Activated CD8-positive, alpha-beta memory T cell treated with anti-CD3 and anti-CD28 coated beads for 1 hour (primary cell): Measurements from ENCODE around the gene BCO2.
"Not testable (repeated sequence)": the region's sequence is repeated elsewhere in the genome, so short reads cannot be mapped to it uniquely, and the experiment has no call there.

ENCODE experiments used
- DNase-seq, 2 donors: peaks; one replicate each; pipeline ENCODE4 v3.0.0-alpha.2; 2020; ENCODE audit warnings: low read depth in 1 of 2; ENCODE audit errors: extremely low read depth in 1 of 2

BCO2 gene

DNA sequence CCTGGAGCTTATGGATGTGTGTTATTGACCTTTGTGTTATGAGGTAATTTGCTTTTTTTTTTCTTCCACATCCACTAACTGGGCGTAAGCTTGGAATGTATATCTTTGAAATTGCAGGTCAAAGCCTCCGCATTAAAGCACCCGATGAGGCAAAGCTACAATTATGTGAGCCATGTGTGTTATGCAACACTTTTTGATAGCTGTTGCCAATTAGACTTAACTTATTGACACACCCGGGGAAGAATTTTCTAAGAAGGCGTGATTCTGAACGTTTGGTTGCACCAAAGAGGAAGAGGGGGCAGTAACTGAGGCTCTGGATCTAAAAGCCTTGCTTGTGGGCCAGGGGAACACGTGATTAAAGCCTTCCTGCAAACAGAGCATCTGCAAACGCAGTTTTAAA, 8.8 kb upstream of the BCO2 start:
- DNase-seq = no peak

DNA sequence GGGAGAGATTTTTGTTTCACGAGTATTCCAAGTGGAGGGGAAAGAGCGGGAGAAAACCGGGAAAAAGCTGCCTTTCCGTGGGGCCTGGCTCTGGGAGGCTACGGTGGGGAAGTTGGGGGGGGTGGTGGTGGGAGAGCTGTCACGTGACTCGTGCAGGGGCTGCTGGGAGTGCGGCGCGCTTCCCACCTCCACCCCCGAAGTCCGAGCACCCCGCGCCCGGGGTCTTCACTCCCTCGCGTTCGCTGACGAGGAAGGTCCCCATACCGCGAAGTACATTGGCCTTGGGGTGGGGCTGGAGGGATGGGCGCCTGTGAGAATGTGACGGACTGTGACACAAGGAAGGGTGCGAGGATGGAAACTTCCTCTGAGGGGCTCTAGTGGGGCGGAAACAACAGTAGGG, 8.2 kb upstream of the BCO2 start, which contains the start of gene TEX12:
Gene TEX12 (plus strand): TSS at position 228 of the 400 bp plus-strand sequence. CDS start 1,897 bp downstream, outside the sequence.
- DNase-seq = no peak

DNA sequence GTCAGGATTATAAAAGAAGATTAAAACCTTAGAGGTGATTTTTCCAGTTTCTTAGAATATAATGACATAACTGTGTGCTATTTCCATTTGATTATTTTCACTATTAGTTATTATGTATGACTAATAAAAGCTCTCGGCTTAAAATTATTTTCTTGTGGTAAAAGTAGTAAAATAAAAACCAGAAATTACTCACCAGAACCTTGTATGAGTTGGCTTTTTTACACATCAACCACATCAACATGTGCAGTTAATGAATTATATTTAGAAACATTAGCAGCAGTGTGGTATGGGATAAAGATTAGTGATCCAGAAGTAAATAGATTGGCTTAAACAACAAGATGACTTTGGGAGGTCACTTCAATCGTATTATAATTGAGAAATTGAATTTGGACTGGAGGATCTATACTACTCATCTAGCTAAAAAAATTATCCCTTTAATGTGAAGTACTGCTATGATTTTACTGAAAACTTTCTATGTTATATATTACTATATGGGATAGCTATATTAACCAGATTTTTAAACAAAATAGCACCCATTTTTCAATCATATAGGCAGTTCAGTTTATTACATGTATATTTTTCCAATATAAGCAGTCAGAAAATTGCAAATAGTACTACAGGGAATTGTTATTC, 2.8 kb upstream of the BCO2 start:
- no peak for DNase-seq

DNA sequence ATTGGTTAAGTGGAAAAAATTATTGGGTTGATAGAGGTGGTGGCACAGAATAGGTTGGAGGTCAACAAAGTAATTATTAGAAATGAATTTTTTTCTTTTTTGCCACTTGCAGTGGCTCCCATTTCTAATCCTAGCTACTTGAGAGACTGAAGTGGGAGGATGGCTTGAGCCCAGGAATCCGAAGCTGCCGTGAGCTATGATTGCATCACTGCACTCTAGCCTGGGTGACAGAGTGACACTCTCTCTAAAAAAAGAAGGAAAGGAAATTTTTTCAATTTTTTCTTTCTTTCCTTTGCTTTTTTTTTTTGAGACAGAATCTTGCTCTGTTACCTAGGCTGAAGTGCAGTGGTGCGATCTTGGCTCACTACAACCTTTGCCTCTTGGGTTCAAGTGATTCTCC, 2.2 kb upstream of the BCO2 start:
- DNase-seq = no peak

DNA sequence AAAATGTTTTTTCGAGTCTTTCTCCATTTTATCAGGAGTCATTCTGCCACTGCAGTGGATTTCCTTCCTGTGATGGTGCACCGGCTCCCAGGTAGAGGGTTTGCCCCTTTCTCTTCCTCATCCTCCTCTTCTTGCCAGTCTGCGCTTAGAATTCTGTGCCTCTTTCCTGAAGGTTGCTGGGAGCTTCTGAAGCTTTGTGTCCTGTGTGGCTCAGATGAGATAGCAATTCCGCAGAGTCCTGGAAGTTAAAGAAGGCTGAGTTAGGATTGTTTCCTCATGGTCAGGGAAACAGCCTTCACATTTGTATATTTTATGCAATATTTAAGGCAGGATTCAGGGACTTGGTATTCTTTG, 264 bp downstream of the BCO2 start:
- DNase-seq = no peak

DNA sequence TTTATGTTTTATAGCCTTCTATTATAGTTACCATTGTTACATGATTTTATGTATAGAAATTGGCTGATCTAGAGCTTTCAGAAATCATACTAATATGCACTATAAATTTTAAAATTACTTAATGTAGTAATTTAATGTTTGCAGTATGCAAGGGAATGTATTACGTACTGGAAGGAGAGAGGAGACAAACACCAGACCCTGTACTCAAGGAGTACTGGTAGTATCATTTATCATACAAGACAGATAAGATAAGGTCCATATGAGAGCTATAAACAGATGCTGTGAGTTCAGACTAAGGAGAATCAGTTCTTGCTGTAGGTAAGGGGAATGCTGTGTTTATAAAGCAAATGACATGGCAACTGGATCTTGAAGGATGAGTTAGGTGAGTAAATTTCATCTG, 765 bp downstream of the BCO2 start:
- DNase-seq = no peak

DNA sequence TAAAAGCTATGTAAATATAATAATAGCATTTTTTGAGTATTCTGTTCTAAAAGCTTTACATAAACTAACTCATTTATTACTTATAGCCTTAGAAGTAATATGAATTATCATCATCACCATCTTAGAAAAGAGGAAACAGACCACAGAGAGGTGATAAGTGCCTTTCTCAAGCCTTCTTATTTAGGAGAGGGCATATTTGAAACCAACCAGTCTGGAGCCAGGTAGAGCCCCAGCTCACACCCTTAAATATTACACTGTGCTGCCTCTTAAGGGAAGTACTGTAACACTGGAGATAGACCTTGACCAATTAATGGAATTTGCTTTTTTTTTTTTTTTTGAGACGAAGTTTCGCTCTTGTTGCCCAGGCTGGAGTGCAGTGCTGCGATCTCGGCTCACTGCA, 2.3 kb downstream of the BCO2 start:
- no peak for DNase-seq

DNA sequence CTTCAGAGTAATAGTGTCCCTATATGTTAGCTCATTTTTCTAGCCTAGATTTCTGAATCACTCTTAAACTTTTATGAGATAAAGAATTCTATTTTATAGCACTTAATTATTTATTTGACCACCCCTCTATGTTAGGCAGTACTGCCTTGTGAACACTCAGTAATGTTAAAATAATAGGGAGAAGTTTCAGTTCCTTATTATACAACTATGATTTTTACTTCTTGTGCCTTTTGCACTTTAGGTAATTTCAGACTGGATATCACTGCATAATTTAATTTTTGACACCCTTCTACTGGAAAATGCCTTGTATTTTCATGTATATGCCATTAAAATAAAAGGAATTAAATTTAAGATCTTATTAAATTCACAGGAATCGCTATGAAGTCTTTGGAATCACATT, 3.1 kb downstream of the BCO2 start:
- DNase-seq = no peak

DNA sequence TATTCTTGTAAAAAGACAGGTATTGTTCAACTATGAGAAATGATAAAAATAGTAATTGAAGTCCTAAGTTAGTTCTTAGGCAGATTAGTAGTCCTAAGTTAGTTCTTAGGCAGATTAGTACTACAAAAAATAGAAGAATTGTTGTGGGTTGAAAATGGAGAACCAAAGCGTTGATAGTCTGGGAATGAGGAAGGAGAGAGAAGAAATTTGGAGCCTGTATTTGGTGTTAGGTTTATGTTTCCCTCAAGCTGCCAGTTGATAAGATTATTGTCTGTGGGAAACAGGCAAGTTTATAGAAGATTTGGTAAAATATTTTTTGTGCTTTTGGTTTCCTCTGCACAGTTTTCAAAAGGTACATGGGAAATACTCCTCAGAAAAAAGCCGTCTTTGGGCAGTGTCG, 3.6 kb downstream of the BCO2 start:
- DNase-seq = no peak

DNA sequence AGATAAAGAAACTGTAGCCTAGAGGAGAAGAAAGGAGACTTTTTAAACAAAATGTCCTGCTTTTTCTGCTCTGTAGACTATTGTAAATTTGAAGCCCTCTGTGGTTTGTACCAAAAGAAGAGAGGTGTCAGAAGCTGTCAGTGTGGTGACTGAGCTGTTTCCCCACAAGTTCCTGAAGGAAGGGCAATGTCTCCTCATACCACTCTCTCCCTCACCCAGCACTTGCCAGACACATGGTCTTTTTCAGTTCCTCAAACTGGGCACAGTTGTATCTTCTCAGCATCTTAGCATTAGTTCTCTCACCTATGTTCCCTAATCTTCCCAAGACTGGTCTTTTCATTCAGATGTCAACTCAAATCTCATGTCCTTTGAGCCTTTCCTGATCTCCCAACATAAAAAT, 4.3 kb downstream of the BCO2 start:
- no peak for DNase-seq

DNA sequence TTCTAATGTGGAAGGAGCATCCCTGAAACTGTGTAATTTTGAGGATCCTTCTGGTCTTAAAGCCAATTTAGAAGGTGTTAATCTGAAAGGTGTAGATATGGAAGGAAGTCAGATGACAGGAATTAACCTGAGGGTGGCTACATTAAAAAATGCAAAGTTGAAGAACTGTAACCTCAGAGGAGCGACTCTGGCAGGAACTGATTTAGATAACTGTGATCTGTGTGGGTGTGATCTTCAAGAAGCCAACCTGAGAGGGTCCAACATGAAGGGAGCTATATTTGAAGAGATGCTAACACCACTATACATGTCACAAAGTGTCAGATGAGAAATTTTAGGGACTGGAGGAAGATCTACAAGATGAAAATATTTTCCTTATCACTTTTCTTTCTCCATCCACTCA, 7.6 kb downstream of the BCO2 start:
- no peak for DNase-seq

DNA sequence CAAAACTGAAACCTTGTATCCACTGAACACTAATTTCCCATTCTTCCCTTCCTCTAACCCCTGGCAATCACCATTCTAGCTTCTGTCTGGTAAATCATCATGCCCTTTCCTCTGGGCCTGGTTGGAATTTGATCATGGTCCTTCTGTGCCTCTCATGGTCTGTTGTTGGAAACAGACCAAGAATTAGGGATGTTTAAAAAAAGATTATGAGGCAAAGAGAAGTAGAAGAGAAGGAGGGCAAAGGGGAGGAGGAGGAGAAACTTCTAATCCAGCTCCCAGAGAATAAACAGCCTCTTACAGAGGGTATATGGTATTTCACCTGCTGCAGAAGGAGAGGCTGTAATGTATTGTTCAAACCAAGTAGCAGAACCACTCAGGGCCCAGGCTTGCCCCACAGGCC, 10.6 kb downstream of the BCO2 start:
- DNase-seq = no peak

DNA sequence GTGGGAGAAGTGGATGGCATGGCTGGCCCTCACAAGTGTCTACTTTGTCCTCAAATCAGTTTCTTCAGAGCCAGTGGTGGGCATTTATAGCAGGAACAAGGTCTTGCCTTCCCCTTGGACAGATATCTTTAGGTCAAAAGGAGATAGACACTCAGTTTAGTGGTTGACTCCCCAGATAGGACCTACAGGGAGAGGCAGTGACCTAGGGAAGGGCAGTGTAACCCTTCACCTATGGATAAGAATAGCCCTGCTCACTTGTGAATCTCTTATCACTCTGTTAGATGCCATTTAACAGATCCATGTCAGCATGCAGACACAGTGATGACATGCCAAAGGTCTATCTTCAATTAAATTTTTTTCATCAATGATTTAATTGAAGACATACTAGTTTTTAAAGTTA, 11.0 kb downstream of the BCO2 start:
- no peak for DNase-seq

DNA sequence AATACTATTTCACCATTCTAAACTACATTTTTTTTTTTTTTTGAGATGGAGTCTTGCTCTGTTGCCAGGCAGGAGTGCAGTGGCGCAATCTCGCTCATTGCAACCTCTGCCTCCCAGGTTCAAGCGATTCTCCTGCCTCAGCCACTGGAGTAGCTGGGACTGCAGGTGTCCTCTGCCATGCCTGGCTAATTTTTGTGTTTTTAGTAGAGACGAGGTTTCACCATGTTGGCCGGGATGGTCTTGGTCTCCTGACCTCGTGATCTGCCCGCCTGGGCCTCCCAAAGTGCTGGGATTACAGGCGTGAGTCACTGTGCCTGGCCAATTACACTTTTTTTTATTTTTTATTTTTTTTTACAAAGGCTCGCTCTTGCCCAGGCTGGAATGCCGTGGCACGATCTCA, 19.8 kb downstream of the BCO2 start:
- DNase-seq = not testable (repeated sequence)

DNA sequence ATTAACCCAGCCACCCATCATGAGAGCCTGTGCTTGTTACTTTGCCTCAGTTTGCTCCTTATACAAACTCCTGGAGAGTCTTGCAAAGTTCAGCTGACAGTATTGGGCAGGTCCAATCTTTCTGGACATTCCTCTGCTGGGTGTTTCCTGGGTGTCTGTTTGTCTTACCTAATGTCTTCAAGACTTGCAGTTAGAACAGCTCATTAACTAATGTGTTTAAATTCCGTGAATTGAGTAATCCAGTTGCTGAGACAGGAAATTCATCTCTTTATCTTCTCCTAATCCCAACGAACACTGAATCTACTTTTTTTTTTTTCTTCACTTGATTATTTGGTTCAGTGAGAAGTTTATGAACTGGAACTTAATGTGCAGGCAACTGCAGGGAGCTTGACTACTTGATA, 20.6 kb downstream of the BCO2 start:
- no peak for DNase-seq

DNA sequence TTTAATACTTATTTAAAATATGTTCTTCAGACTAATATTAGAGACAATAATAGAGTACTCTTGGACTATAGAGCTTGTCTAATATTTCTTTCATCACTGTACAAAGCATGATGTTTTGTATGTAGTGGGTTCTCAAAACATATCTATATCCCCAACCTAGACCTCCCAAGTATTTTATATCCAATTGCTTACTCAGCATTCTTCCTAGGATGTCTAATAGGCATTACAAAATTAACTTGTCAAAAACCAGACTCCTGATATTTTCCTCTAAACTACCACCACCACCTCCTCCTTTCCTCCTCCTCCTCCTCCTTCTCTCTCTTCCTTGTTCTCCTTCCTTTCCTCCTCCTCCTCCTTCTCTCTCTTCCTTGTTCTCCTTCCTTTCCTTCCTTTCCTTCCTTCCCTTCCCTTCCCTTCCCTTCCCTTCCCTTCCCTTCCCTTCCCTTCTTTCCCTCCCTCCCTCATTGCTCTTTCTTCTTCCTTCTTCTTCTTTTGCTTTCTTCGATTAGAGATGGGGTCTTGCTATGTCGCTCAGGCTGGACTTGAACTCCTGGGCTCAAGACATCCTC, 21.3 kb downstream of the BCO2 start:
- no peak for DNase-seq

DNA sequence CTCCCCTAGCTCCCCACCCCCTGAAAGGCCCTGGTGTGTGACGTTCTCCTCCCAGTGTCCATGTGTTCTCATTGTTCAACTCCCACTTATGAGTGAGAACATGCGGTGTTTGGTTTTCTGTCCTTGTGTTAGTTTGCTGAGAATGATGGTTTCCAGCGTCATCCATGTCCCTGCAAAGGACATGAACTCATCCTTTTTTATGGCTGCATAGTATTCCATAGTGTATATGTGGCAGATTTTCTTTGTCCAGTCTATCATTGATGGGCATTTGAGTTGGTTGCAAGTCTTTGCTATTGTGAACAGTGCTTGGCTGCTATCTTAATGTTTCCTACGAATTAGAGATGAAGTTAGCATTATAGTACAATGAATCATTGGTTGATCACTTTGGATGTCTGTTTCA, 23.8 kb downstream of the BCO2 start:
- DNase-seq = not testable (repeated sequence)

DNA sequence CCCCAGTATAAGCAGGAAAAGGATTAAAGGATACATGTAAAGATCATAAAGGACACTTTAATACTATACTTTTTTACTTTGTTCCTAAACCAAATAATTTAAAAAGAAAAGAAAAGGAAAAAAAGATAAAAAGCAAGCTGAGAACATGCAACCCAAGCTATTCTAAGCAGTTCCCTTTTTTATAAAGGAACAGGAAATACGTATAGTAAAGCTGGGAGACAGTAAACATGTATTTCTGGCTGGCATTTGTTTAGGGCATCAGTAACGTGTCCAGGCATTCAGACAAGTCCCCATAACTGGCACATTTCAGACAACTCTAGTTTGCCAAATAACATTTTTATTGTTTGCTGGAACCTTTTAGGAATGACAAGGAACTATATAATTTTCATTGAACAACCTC, 24.9 kb downstream of the BCO2 start:
- DNase-seq = no peak

DNA sequence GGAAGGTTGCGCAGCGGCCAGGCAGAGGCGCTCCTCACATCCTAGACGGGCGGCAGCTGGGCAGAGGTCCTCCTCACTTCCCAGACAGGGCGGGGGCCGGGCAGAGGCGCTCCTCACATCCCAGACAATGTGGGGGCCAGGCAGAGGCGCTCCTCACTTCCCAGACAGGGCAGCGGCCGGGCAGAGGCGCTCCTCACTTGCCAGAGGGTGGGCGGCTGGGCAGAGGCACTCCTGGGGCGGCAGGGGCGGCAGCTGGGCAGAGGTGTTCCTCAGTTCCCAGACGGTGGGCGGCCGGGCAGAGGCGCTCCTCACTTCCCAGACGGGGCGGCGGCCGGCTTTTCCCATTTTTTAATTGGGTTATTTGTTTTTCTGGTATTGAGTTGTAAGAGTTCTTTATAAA, 30.8 kb downstream of the BCO2 start:
- no peak for DNase-seq

DNA sequence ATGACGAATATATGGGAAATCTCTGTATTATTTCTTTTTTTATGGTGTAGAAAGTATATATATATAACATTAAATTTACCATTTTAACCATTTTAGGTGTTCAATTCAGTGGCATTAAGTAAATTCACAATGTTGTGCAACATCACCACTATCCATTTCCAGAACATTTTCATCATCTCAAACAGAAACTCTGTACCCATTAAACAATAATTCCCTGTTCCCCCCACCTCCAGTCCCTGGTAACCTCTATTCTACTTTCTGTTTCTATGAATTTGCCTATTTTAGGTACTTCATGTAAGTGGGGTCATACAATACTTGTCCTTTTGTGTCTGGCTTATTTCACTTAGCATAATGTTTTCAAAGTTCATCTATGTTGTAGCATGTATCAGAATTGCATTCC, 35.6 kb downstream of the BCO2 start:
- DNase-seq = no peak

DNA sequence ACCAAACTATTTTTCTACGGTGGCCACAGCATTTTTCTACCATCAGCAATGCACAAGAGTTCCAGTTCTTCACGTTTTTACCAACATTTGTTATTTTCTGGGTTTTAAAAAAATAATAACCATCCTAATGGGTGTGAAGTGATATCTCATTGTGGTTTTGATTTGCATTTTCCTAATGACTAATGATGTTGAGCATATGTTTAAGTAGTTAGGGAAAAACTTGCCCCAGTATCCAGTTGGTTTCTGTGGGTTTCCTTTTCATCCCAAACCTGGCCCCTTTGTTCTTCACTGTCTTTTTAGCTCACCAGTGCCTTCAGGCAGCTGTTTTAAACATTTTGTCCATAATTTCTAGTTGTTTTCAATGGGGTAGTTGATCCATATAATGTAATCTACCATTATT, 36.2 kb downstream of the BCO2 start:
- DNase-seq = no peak

DNA sequence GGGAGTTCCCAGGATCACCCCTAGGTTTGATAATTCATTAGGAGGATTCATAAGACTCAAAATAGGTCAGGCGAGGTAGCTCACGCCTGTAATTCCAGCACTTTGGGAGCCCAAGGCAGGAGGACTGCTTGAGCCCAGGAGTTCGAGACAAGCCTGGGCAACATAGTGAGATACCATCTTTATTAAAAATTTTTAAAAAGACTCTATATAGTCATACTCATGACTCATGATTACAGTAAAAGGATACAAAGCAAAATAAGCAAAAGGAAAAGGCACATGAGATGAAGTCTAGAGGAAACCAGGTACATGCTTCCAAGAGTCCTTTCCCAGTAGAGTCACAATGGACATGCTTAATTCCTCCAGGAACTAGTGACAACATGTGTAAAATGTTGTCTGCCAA, 37.0 kb downstream of the BCO2 start:
- DNase-seq = no peak

DNA sequence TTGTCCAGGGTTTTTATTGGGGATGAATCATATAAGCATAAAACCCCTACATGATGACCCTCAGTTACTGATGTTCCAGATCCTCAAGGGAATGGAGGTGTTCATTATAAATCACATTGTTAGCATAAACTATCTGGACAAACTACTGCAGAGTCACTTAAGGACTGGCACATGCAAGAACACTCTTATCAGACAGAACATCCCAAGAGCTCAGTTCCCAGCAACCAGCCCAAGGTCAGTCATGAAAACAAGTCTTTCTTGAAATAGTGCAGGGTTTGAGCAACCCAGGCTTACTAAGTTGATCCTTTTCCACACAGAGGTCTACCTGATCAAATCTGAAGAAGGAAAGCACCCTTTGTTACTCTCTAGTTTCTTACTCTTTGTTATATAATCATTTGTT, 37.4 kb downstream of the BCO2 start:
- DNase-seq = no peak
